D721Med (cell line): ENCODE measurements around the gene DVL1.

Experiments used
- DNase-seq: peaks from one replicate; pipeline ENCODE4 v3.0.0; 2011; ENCODE audit warnings: low spot score; ENCODE audit not compliant: insufficient read length
- FAIRE-seq: peaks from 2 replicates; lab custom pipeline; 2011; peaks lifted over from hg19 to GRCh38; lab: Jason Lieb, UNC
- CTCF ChIP-seq: IDR thresholded peaks from 2 replicates; pipeline ENCODE4 v1.5.1; 2012; ENCODE audit warnings: mild to moderate bottlenecking, control low read depth; ENCODE audit not compliant: insufficient read depth; ENCODE audit errors: missing control alignments

DVL1 gene

GRCh38 chr1:1348420-1349255 lies 580 bp downstream of the DVL1 start:
- FAIRE-seq (no peak), DNase-seq (no peak)
- TF ChIP-seq CTCF, result no peak

GRCh38 chr1:1347663-1348419 lies 1.4 kb downstream of the DVL1 start:
- DNase-seq, result no peak
- no peak for FAIRE-seq
- TF ChIP-seq CTCF, result no peak

- no peak for FAIRE-seq
- no peak for TF ChIP-seq CTCF
- DNase-seq, result no peak
Measured at GRCh38 chr1:1347026-1347595, 2.1 kb downstream of the DVL1 start.

- FAIRE-seq, result no peak
- no peak for DNase-seq
- TF ChIP-seq CTCF, result no peak
Measured at GRCh38 chr1:1346501-1346890, 2.7 kb downstream of the DVL1 start.

- no peak for TF ChIP-seq CTCF
Measured at GRCh38 chr1:1345860-1346500, 3.2 kb downstream of the DVL1 start.

GRCh38 chr1:1345384-1345783 lies 3.8 kb downstream of the DVL1 start:
- no peak for TF ChIP-seq CTCF
- FAIRE-seq, result no peak
- no peak for DNase-seq

More at GRCh38 chr1:1345860-1346500, 3.2 kb downstream of the DVL1 start:
- FAIRE-seq, result no peak
- no peak for DNase-seq
